ENCODE measurements around the gene SYT14.

SYT14 gene

GRCh38 chr1:210010161-210010560, 72.1 kb downstream of the SYT14 start:
- no peak overlapping the region for H3K27ac ChIP-seq
- no peak for TF ChIP-seq CTCF (conservative IDR thresholded peaks at IDR 0.05)

GRCh38 chr1:210021145-210021860, 83.3 kb downstream of the SYT14 start:
- H3K27ac ChIP-seq, result no peak overlapping the region
- TF ChIP-seq CTCF (conservative IDR thresholded peaks at IDR 0.05), result no peak

GRCh38 chr1:210022044-210022443, 84.0 kb downstream of the SYT14 start:
- H3K27ac ChIP-seq, result no peak overlapping the region
- TF ChIP-seq CTCF (conservative IDR thresholded peaks at IDR 0.05), result no peak

- TF ChIP-seq CTCF (conservative IDR thresholded peaks at IDR 0.05), result no peak
- no peak overlapping the region for H3K27ac ChIP-seq
Measured at GRCh38 chr1:210024282-210024681, 86.3 kb downstream of the SYT14 start.

GRCh38 chr1:210024996-210025395, 87.0 kb downstream of the SYT14 start:
- TF ChIP-seq CTCF (conservative IDR thresholded peaks at IDR 0.05), result no peak
- H3K27ac ChIP-seq, result no peak overlapping the region

GRCh38 chr1:210025870-210026269, 87.9 kb downstream of the SYT14 start:
- no peak overlapping the region for H3K27ac ChIP-seq
- peak; percentile 50 for TF ChIP-seq CTCF (conservative IDR thresholded peaks at IDR 0.05)

- H3K27ac ChIP-seq, result no peak overlapping the region
- TF ChIP-seq CTCF (conservative IDR thresholded peaks at IDR 0.05), result no peak
Measured at GRCh38 chr1:210027994-210028393, 90.0 kb downstream of the SYT14 start.
